ENCODE measurements around the gene TSPAN18.

DNA sequence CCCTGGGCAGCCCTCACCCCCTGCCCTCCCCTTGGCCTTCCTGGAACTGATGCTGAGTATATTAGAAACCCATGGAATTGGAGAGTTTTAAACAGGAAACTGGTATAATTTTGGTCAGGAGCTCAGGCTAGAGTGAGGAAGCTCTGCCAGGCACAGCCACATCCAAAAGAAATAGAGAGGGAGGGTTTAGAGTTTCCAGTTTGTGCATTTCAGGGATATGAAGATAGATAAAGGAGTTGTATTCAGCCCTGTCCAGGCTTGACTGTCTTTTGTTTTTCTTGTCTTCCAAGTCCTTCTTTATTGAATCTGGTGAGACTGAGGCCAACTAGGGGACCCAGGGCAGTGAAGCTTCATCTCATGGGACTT, 71.8 kb downstream of the TSPAN18 start:
- TF ChIP-seq YY1 (IDR thresholded peaks at IDR 0.05; ENCODE audit: insufficient read depth, insufficient read length) (no peak), ZNF274 (IDR thresholded peaks at IDR 0.05; ENCODE audit: low read depth, low read length) (no peak)
